RWPE2 (cell line): ENCODE data around the gene POU2F3.

Experiments
- ATAC-seq: fragments of 200-7000 bp; cut with Tn5 transposase; 3 replicates; pipeline ENCODE4 v1.9.1; 2021; ENCODE audit warnings: low read depth
- DNase-seq: peaks from one replicate; pipeline ENCODE4 v3.0.0-alpha.2; 2020; ENCODE audit warnings: low spot score
- H3K27ac ChIP-seq: fragments of 450-650 bp; 2 replicates; pipeline ENCODE4 v1.5.1; 2017; ENCODE audit warnings: mild to moderate bottlenecking; ENCODE audit not compliant: poor library complexity, severe bottlenecking
- H3K27me3 ChIP-seq: fragments of 250-450 bp; sonication (Bioruptor Pico); 2 replicates; pipeline ENCODE4 v1.5.1; 2021; ENCODE audit warnings: mild to moderate bottlenecking, moderate library complexity; ENCODE audit not compliant: insufficient read depth, poor library complexity, severe bottlenecking
- H3K36me3 ChIP-seq: fragments of 250-450 bp; sonication (Bioruptor Pico); 2 replicates; pipeline ENCODE4 v1.5.1; 2020; ENCODE audit warnings: low read depth, mild to moderate bottlenecking, moderate library complexity
- H3K4me1 ChIP-seq: fragments of 250-450 bp; sonication (Bioruptor Pico); 2 replicates; pipeline ENCODE4 v1.5.1; 2021; ENCODE audit warnings: mild to moderate bottlenecking, moderate library complexity; ENCODE audit not compliant: insufficient read depth, poor library complexity, severe bottlenecking
- H3K4me3 ChIP-seq: fragments of 250-450 bp; sonication (Bioruptor Pico); 2 replicates; pipeline ENCODE4 v1.5.1; 2021; ENCODE audit warnings: mild to moderate bottlenecking, moderate library complexity; ENCODE audit not compliant: severe bottlenecking
- H3K9me3 ChIP-seq: fragments of 250-450 bp; sonication (Bioruptor Pico); 2 replicates; pipeline ENCODE4 v1.5.1; 2021; ENCODE audit warnings: mild to moderate bottlenecking, moderate library complexity; ENCODE audit not compliant: severe bottlenecking
- CTCF ChIP-seq: fragments of 450-650 bp; IDR thresholded peaks from one replicate; pipeline ENCODE4 v1.5.1; 2017; ENCODE audit warnings: mild to moderate bottlenecking, moderate library complexity; ENCODE audit not compliant: poor library complexity, severe bottlenecking

Gene POU2F3

DNA sequence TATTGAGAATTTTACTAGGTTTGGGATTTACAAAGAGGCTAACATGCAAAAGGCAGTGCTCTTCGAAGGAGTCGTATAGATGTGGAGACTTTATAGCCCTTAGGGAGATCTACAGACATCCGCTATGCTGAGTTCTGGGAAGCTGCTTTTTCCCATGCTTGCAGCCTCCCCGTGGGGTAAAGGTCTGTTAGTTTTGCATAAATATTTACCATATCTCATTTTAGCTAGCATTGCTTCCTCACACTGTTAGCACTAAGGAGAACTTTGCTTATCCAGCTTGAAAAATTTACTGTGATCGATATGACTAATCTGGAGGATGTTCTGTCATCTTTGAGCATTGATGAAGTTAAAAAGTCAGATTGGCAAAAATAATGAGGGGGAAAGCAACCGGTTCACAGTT is 114.8 kb downstream of the POU2F3 start:
- no peak for DNase-seq
- no peak for TF ChIP-seq CTCF
- Histone ChIP-seq H3K4me3 (no peak overlapping the region), H3K9me3 (no peaks in the 10 kb centered on the region), H3K36me3 (no peaks in the 10 kb centered on the region), H3K27ac (no peak overlapping the region), H3K4me1 (no peaks in the 10 kb centered on the region), H3K27me3 (no peaks in the 10 kb centered on the region)
- ATAC-seq = no peak

DNA sequence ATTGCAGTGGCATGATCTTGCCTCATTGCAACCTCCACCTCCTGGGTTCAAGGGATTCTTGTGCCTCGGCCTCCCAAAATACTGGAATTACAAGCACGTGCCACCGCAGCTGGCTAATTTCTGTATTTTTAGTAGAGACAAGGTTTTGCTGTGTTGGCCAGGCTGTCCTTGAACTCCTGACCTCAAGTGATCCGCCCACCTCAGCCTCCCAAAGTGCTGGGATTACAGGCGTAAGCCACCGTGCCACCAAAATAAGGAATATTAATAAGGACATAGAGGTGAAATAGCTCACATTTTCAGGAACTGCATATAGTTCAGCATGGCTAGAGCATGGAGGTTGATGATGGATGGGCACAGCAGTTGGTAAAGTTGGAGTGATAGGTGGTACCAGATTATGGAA is 117.7 kb downstream of the POU2F3 start:
- no peaks in the 10 kb centered on the region for H3K27me3 ChIP-seq
- H3K9me3 ChIP-seq = no peaks in the 10 kb centered on the region
- H3K4me1 ChIP-seq = no peaks in the 10 kb centered on the region
- ATAC-seq = no peak
- DNase-seq = no peak
- H3K27ac ChIP-seq = no peak overlapping the region
- H3K4me3 ChIP-seq = no peak overlapping the region
- TF ChIP-seq CTCF = no peak
- no peaks in the 10 kb centered on the region for H3K36me3 ChIP-seq

- no peak for DNase-seq
- H3K9me3 ChIP-seq = no peaks in the 10 kb centered on the region
- no peak for ATAC-seq
- H3K4me1 ChIP-seq = peaks cover 7% of the 10 kb centered on the region
- no peak for TF ChIP-seq CTCF
- H3K27ac ChIP-seq = no peak overlapping the region
- no peaks in the 10 kb centered on the region for H3K36me3 ChIP-seq
- H3K27me3 ChIP-seq = no peaks in the 10 kb centered on the region
- H3K4me3 ChIP-seq = no peak overlapping the region
Measured at GRCh38 chr11:120358729-120359128, 118.8 kb downstream of the POU2F3 start.

DNA sequence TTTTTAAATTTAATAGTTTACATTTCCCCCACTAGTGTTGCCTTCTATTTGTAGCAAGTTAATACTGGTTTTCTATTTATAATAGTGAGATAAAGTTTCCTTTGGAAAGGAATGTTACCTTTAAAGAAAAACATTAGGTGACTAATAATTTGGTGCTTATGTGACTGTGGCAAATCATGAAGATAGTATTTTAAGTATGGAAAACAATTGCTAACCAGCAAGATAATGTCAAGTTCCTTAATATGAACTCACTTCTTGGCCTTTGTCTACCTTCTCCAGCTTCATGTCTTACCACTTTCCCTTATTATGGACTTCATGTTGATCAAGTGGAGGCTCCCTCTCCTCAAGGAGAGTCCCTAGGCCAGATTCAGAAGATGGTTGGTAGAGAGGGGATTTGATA is 123.5 kb downstream of the POU2F3 start:
- no peaks in the 10 kb centered on the region for H3K27me3 ChIP-seq
- no peak for DNase-seq

GRCh38 chr11:120365512-120365911 is 125.6 kb downstream of the POU2F3 start:
- Histone ChIP-seq H3K4me3 (no peak overlapping the region), H3K9me3 (no peaks in the 10 kb centered on the region), H3K4me1 (peaks cover 7% of the 10 kb centered on the region), H3K27me3 (no peaks in the 10 kb centered on the region), H3K27ac (no peak overlapping the region), H3K36me3 (no peaks in the 10 kb centered on the region)
- DNase-seq (no peak), ATAC-seq (no peak)
- no peak for TF ChIP-seq CTCF

More for the DNA sequence above, 123.5 kb downstream of the POU2F3 start:
- Histone ChIP-seq H3K27ac (no peak overlapping the region), H3K4me1 (peaks cover 7% of the 10 kb centered on the region), H3K9me3 (no peaks in the 10 kb centered on the region), H3K4me3 (no peak overlapping the region), H3K36me3 (no peaks in the 10 kb centered on the region)
- TF ChIP-seq CTCF = no peak
- no peak for ATAC-seq
